SW 1271 (cell line): ENCODE results near the gene EPGN.
"Not testable (repeated sequence)": the region's sequence is repeated elsewhere in the genome, so short reads cannot be mapped to it uniquely, and the experiment has no call there.

Source experiments
- DNase-seq, 2 experiments: peaks; one replicate each; lab custom pipeline; 2025; lab: John Stamatoyannopoulos, UW

EPGN gene

GRCh38 chr4:74340421-74340820 is 32.2 kb downstream of the EPGN start:
- not testable (repeated sequence) for DNase-seq

GRCh38 chr4:74344031-74344430 is 35.8 kb downstream of the EPGN start:
- DNase-seq, result no peak

GRCh38 chr4:74353858-74354257 is 45.6 kb downstream of the EPGN start:
- DNase-seq, result no peak

GRCh38 chr4:74357965-74358364 is 49.7 kb downstream of the EPGN start:
- DNase-seq, result no peak

GRCh38 chr4:74361671-74362070 is 53.4 kb downstream of the EPGN start:
- DNase-seq, result no peak

- no peak for DNase-seq
Measured at GRCh38 chr4:74362347-74362746, 54.1 kb downstream of the EPGN start.

GRCh38 chr4:74364256-74364651 is 56.0 kb downstream of the EPGN start:
- DNase-seq, result no peak

GRCh38 chr4:74364652-74365491 is 56.6 kb downstream of the EPGN start, which contains the start of gene EREG:
EREG (plus strand) TSS chr4:74365145; CDS start chr4:74365309, 164 bp downstream.
- DNase-seq, result no peak

GRCh38 chr4:74365761-74366160 is 57.5 kb downstream of the EPGN start:
- DNase-seq, result no peak
